ENCODE results near the gene MT1F. TPM values are rescaled to one million over a fixed set of nuclear protein-coding genes. Genes with fewer than 3 reads are reported as not detected.

The MT1F gene
- total and polyA plus RNA-seq, 11 donors: 1.3 to 8.1 (median 1.9) TPM; not detected in 2

- Histone ChIP-seq H3K36me3 (no peaks in the 10 kb centered on the region), H3K27me3 (peaks cover 0 to 19% (median 0%) of the 10 kb centered on the region in 9 donors), H3K27ac (peak overlapping the region in 3 of 12 donors; percentile 28 to 92 (median 45)), H3K4me1 (peaks cover 0 to 35% (median 16%) of the 10 kb centered on the region in 12 donors), H3K9me3 (no peaks in the 10 kb centered on the region), H3K4me3 (no peak overlapping the region)
- no peak for TF ChIP-seq POLR2A (IDR thresholded peaks at IDR 0.05)
- TF ChIP-seq CTCF (IDR thresholded peaks at IDR 0.05): no peak
- ATAC-seq (no peak), DNase-seq (no peak)
- intact Hi-C loops (cut with DNase I): loop anchor here in 1 of 10 donors (5.0 kb wide), 1 partner anchor 54 kb away; the partner anchor contains the start of gene MT1X
- WGBS, 4 donors: 67 to 78% (median 73%) methylated on average over 9 of the region's 9 CpGs
Observed at GRCh38 chr16:56628486-56629350, 29.0 kb upstream of the MT1F start.

- Histone ChIP-seq H3K4me3 (no peak overlapping the region), H3K27me3 (peaks cover 0 to 27% (median under 1%) of the 10 kb centered on the region in 9 donors), H3K36me3 (no peaks in the 10 kb centered on the region), H3K9me3 (no peaks in the 10 kb centered on the region), H3K4me1 (peaks cover 0 to 36% (median 16%) of the 10 kb centered on the region in 12 donors), H3K27ac (peak overlapping the region in 1 of 12 donors; percentile 45)
- TF ChIP-seq POLR2A (IDR thresholded peaks at IDR 0.05): no peak
- TF ChIP-seq CTCF (IDR thresholded peaks at IDR 0.05): no peak
- no peak for ATAC-seq
- 89 to 95% (median 91%) methylated on average over 3 of the region's 3 CpGs for whole genome bisulfite sequencing, 4 donors
- no peak for DNase-seq
- intact Hi-C loops (cut with DNase I): loop anchor here in 1 of 10 donors (5.0 kb wide), 1 partner anchor 53 kb away; the partner anchor contains the start of gene MT1X
Observed at GRCh38 chr16:56629531-56629930, 28.2 kb upstream of the MT1F start.

- no peaks in the 10 kb centered on the region for H3K9me3 ChIP-seq
- 73 to 80% (median 77%) methylated on average over 3 of the region's 3 CpGs for WGBS, 4 donors
- ATAC-seq (no peak), DNase-seq (no peak)
- H3K27ac ChIP-seq: no peak overlapping the region
- intact Hi-C loops (cut with DNase I): no loop called here
- H3K4me3 ChIP-seq: no peak overlapping the region
- H3K27me3 ChIP-seq: peaks cover 0 to 33% (median 6%) of the 10 kb centered on the region in 9 donors
- TF ChIP-seq CTCF (IDR thresholded peaks at IDR 0.05) (no peak), POLR2A (IDR thresholded peaks at IDR 0.05) (no peak)
- H3K36me3 ChIP-seq: no peaks in the 10 kb centered on the region
- peaks cover 0 to 38% (median 16%) of the 10 kb centered on the region in 12 donors for H3K4me1 ChIP-seq
Observed at GRCh38 chr16:56630134-56630533, 27.6 kb upstream of the MT1F start.

- Histone ChIP-seq H3K27me3 (peaks cover 0 to 44% (median 17%) of the 10 kb centered on the region in 9 donors), H3K4me1 (peaks cover 0 to 41% (median 16%) of the 10 kb centered on the region in 12 donors), H3K9me3 (no peaks in the 10 kb centered on the region), H3K4me3 (no peak overlapping the region), H3K36me3 (no peaks in the 10 kb centered on the region), H3K27ac (peak overlapping the region in 6 of 12 donors; percentile 67 to 81 (median 77))
- intact Hi-C loops (cut with DNase I): no loop called here
- ATAC-seq: no peak
- no peak for DNase-seq
- no peak for TF ChIP-seq CTCF (IDR thresholded peaks at IDR 0.05)
- no peak for TF ChIP-seq POLR2A (IDR thresholded peaks at IDR 0.05)
- 89 to 95% (median 94%) methylated on average over 10 of the region's 10 CpGs for WGBS, 4 donors
Observed at GRCh38 chr16:56631197-56631596, 26.6 kb upstream of the MT1F start.
